NCI-H2227 (cell line): ENCODE results near the gene SLC25A43.
"Not testable (repeated sequence)": the region's sequence is repeated elsewhere in the genome, so short reads cannot be mapped to it uniquely, and the experiment has no call there.

Experiments
- DNase-seq: peaks from one replicate; lab custom pipeline; 2025; ENCODE audit not compliant: unreplicated experiment; lab: John Stamatoyannopoulos, UW

Gene SLC25A43

GRCh38 chrX:119407681-119408080 lies 8.5 kb downstream of the SLC25A43 start:
- DNase-seq: no peak

DNA sequence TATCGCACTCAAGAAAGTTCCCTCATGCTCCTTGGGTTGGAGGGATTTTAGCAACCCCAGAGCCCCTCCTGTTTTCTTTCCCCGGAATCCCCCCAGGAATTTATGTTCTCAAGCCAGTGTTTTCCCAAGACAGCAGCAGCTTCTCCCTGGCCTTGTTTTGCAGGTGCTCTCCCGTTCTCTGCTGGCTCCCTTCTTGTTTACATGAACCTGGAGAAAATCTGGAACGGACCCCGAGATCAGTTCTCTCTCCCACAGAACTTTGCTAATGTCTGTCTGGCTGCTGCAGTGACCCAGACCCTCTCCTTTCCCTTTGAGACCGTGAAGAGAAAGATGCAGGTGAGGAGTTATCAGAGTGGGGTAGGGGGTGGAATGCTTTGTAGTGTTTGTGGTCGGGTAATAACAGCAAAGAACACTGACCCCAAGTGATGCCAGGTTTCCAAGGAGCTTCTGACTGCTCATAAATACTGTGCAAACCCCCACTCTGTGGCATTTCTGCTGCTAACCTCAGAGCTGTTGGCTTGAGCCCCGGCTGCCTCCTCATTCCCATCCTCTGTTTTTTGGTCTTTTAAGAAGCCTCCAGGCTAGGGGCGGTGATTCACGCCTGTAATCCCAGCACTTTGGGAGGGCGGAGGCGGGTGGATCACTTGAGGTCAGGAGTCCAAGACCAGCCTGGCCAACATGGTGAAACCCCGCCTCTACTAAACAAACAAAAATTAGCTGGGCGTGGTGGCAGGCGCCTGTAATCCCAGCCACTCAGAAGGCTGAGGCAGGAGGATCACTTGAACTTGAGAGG lies 11.1 kb downstream of the SLC25A43 start:
- DNase-seq: peak; percentile 56

DNA sequence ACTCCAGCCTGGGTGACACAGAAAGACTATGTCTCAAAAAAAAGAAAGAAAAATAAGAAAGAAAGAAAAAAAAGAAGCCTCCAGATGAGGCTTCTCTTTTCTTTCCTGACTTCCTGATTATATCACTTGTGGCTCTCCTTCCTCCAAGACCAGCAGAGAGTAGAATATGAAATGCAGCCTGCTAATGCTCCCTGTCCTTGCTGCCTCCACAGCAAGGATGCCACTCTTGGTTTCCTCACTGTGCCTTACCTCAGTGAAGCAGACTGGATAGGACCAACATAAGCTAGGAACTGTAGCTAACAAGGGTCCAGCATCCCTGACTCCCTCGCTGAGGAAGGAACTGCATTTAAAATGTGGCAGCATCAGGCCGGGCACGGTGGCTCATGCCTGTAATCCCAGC lies 11.7 kb downstream of the SLC25A43 start:
- no peak for DNase-seq

- no peak for DNase-seq
These were observed 12.8 kb downstream of the SLC25A43 start for GRCh38 chrX:119411959-119412358.

GRCh38 chrX:119417376-119417775 lies 18.2 kb downstream of the SLC25A43 start:
- no peak for DNase-seq

DNA sequence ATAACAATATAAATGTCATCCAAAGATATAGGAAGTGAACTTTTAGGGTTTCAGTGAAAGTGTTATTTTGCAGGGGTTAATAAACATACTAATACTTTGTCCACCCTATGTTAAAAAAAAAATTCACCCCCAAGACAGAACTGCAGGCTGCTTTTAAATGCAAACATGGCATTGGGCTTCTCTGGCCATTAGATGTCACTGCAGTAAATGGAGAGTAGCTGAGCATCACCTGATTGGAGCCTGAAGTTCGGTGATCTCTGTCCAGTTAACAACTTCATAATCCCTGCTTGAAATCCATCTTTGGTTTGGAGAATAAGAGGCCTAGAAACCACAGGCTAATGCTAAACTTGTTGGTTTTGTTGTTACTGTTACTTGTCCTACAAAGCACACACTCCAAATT lies 18.7 kb downstream of the SLC25A43 start:
- DNase-seq: peak; percentile 14

DNA sequence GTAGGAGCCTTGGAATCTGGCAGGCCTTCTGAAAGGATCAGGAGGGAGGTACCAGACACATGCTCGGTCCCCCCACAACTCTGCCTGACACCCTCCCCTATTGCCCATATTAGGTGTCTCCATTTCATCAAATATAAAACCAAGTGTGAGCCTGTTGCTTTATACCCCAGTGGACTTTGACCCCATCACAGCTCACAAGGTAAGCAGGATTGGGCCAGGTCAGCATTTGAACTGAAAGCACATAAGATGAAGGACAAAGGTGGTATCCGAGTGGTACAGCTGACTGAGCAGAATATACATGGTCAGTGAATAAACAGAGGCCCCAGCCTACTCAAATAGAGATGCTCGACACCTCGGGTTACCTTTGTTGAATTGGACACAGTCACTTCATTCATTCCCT lies 20.0 kb downstream of the SLC25A43 start:
- DNase-seq: no peak

DNA sequence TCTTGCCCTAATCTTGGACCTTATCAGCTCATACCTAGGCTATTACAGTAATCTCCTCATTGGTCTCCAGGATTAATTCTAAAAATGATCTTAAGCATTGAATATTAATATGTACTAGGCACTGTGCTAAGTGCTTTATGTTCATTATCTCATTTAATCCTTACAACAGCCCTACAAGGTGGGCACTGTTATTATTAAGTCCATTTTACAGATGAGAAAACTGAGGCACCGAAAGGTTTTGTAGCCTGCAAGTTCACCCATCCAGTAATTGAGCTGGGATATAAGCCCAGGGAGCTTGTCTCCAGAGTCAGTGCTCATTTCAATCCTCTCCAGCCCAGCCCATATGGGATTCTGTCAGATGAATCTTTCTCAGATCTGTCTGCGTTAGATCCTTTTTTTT lies 20.8 kb downstream of the SLC25A43 start:
- DNase-seq: no peak

DNA sequence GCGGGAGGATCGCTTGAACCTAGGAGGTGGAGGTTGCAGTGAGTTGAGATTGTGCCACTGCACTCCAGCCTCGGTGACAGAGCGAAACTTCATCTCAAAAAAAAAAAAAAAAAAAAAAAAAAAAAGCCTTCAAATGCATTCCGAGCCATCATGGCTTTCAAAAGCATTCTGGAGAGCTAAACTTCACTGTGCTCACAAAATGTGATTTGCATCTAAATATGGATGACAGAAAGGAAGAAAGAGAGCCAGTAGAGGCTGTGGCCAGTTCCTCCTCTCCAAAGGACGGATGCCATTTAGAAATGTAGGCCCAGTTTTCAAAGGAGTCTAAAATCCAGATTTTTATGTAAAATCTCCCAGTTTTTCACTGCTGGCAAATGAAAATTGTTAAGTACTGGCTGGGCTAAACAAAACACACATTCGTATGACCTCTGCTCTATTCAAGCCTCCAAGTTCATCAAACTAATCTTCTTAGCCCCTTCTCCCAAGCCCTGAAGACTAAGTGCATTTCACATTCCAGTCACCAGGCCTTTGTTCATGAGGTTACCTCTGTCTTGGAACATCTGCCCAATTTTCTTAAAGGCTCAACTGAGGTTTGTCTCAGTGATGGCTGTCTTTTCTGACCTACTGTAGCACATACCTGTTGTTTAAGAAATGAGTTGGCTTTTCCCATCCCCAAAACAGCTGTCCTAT lies 22.0 kb downstream of the SLC25A43 start:
- no peak for DNase-seq

DNA sequence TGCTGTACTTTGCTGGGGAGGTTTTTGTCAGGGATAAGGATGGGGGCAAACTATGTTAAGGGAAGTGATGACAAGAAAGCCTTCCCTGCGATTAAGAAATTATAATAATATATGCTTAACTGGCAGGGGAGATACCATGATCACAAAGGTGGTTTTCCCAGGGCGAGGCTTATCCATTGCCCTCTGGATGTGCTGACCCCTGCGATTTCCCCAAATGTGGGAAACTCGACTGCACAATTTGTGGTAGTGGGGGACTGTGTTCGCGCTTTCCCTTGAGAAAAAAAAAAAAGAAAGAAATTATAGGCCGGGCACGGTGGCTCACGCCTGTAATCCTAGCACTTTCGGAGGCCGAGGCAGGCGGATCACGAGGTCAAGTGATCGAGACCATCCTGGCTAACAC lies 24.5 kb downstream of the SLC25A43 start:
- DNase-seq: no peak

GRCh38 chrX:119424999-119425398 lies 25.9 kb downstream of the SLC25A43 start:
- no peak for DNase-seq

DNA sequence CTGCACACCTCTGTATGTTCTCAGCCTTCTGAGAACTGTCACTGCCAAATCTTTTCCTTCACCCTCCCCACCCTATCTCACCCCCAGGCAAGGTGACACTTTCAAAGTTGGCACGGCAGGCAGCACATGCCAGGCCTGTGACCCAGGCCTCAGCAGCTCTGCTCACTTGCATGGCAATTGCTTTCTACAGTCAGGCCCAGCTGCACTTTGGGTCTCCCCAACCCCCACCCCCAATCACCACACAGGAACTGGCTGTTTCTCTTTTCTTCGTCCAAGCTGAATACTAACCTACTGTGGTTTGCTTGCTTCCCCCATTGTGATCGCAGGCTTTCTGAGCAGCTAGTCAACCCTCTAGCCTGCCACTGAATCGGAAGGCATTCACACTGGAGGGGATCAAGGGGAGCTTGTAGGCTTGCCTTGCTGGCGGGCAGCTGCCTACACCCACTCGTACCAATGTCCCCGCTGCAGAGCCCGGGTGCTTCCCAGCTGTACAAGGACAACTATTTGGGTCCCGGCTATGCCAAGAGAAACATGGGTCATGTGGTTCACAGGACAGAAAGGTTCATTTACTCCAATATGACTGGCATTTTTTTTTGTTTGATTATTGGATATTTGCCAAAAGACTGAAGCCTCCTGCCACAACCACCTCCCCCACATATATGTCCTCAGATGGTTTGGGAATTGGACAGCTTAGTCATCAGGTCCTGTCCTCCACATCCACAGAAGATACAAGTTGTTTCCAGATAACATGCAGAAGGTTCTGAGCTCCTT lies 28.1 kb downstream of the SLC25A43 start:
- no peak for DNase-seq

DNA sequence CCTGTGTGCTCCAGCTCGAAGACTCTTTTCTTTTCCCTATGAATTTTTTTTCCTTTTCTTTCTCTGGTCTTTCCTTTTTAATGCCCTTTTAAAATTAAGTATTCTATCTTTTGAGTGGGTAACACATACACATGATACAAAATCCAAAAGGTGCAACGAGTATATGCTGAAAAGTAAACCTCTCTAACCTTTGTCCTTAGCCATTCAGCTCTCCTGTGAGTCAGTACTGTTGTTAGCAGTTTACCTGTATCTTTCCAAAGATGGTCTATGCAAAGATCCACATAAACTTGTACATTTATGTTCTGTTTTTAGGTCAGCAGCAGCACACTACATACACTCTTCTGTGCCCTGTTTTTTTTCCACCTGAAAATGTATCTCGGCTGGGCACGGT lies 28.7 kb downstream of the SLC25A43 start:
- DNase-seq: no peak

GRCh38 chrX:119429471-119429870 lies 30.3 kb downstream of the SLC25A43 start:
- no peak for DNase-seq

GRCh38 chrX:119441295-119441694 lies 42.2 kb downstream of the SLC25A43 start:
- DNase-seq: not testable (repeated sequence)

- no peak for DNase-seq
These were observed 43.1 kb downstream of the SLC25A43 start for GRCh38 chrX:119442286-119442685.

- DNase-seq: no peak
These were observed 54.1 kb downstream of the SLC25A43 start for GRCh38 chrX:119453202-119453601.

DNA sequence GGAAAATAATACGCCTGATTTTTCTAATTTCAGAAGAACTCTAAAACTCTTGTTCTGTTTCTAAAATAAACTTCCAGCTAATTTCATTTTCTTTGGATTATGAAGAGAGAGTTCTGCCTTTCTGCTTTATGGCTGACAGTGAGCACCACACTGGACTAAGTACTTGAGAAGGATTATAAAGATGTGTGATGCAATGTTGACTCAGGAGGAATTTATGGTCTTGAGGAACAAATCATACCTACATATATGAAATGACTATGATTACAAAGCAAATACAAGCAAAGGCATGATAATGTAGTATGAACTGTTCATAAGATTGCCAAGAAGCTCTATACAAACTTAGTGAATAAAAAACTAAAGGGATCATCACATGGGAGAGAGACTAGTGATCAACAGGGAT lies 56.1 kb downstream of the SLC25A43 start:
- no peak for DNase-seq

- no peak for DNase-seq
These were observed 60.0 kb downstream of the SLC25A43 start for GRCh38 chrX:119459181-119459580.

DNA sequence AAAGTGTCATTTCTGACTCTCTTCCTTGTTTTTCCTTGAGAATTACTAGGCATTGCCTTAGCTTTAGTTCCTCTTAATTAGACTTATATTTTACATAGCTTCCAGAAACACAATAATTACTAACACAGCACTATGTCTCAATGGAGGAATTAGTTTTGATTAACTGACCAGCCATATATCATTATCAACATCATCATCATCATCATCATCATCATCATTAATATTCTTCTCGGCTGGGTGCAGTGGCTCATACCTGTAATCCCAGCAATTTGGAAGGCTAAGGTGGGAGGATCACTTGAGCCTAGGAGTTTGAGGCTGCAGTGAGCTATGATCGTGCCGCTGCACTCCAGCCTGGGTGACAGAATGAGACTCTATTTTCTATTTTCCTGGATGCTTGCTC lies 66.4 kb downstream of the SLC25A43 start:
- no peak for DNase-seq

DNA sequence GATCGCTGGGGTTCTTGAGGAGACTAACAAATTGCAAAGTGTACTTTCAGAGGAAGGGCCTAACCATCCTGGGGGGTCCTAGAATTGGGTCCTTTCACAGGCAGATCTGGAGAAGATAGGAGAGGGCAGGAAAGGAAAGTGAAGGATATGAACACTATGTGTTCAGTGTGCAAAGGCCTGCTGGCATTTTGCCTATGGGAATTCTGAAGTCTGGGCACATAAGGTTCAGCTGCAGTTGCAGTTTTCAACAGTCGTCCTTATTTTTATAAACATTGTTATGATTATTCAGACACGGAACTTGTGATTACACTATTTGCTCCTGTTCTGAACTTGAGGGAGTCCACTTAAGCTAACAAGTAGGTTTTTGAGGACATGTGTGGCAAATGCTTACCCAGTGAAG lies 67.8 kb downstream of the SLC25A43 start:
- DNase-seq: no peak

DNA sequence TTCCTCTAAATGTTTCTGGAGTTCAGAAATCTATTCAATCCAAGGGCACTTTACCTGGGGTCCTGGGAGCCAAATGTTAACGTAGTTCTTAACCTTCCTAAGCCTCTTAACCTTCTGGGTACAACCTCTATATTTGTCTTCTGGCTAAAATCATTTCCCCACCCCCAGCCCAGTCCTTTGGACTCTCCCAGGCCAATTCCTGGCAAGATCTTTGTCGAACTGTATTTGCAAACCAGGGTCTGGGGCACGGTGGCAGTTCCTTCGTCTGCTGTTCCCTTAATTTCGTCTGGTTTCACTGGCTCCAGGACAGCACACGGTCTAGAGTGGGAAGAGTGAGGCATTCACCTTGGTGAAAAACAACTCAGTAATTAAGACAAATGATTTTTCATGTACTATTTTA lies 68.3 kb downstream of the SLC25A43 start:
- no peak for DNase-seq
